ENCODE data around the gene IRF2. TPM values are rescaled to one million over a fixed set of nuclear protein-coding genes. Genes with fewer than 3 reads are reported as not detected.

IRF2 gene
- total RNA-seq, 2 donors from 2014 or later = 17.3 to 24.6 TPM

GRCh38 chr4:184406958-184407391 lies 67.4 kb downstream of the IRF2 start:
- no peak overlapping the region for H3K27ac ChIP-seq (ENCODE audit: low read depth, low read length)
- peaks cover 17% of the 10 kb centered on the region for H3K4me1 Mint-ChIP-seq

GRCh38 chr4:184404047-184404446 lies 70.3 kb downstream of the IRF2 start:
- no peak for TF ChIP-seq CTCF (conservative IDR thresholded peaks at IDR 0.05)
- Mint-ChIP-seq H3K4me1 (peaks cover 25% of the 10 kb centered on the region), H3K4me3 (no peak overlapping the region), H3K9me3 (no peaks in the 10 kb centered on the region), H3K27me3 (ENCODE audit: insufficient read depth) (no peaks in the 10 kb centered on the region), H3K27ac (no peak overlapping the region), H3K36me3 (ENCODE audit: low read depth) (peaks cover 54% of the 10 kb centered on the region)
- Histone ChIP-seq H3K27ac (ENCODE audit: low read depth, low read length) (no peak overlapping the region), H3K4me1 (ENCODE audit: control insufficient read depth, insufficient read depth, low read length) (peaks cover 11% of the 10 kb centered on the region), H3K27me3 (ENCODE audit: control insufficient read depth, insufficient read depth, low read length, poor library complexity, severe bottlenecking) (no peaks in the 10 kb centered on the region), H3K4me3 (ENCODE audit: low read length) (no peak overlapping the region), H3K9ac (ENCODE audit: extremely low read depth, low read length, poor library complexity, severe bottlenecking) (no peak overlapping the region), H3K9me3 (ENCODE audit: control insufficient read depth, low read length) (no peaks in the 10 kb centered on the region), H3K36me3 (ENCODE audit: control insufficient read depth, insufficient read depth, low read length) (peaks cover 14% of the 10 kb centered on the region)
- DNase-seq = no peak

More at GRCh38 chr4:184406958-184407391, 67.4 kb downstream of the IRF2 start:
- Mint-ChIP-seq H3K27ac (no peak overlapping the region), H3K36me3 (ENCODE audit: low read depth) (peaks cover 53% of the 10 kb centered on the region), H3K4me3 (no peak overlapping the region), H3K9me3 (no peaks in the 10 kb centered on the region), H3K27me3 (ENCODE audit: insufficient read depth) (no peaks in the 10 kb centered on the region)
- no peak for DNase-seq
- Histone ChIP-seq H3K27me3 (ENCODE audit: control insufficient read depth, insufficient read depth, low read length, poor library complexity, severe bottlenecking) (no peaks in the 10 kb centered on the region), H3K9me3 (ENCODE audit: control insufficient read depth, low read length) (no peaks in the 10 kb centered on the region), H3K4me3 (ENCODE audit: low read length) (no peak overlapping the region), H3K4me1 (ENCODE audit: control insufficient read depth, insufficient read depth, low read length) (peaks cover 2% of the 10 kb centered on the region), H3K36me3 (ENCODE audit: control insufficient read depth, insufficient read depth, low read length) (peaks cover 27% of the 10 kb centered on the region), H3K9ac (ENCODE audit: extremely low read depth, low read length, poor library complexity, severe bottlenecking) (no peak overlapping the region)
- TF ChIP-seq CTCF (conservative IDR thresholded peaks at IDR 0.05) = no peak
- 96% methylated on average over 4 to 6 of the region's 6 CpGs for WGBS, 2 experiments (ENCODE audit: insufficient coverage in 1 of 2, insufficient read length in 1 of 2)

- Histone ChIP-seq H3K36me3 (ENCODE audit: control insufficient read depth, insufficient read depth, low read length) (peaks cover 12% of the 10 kb centered on the region), H3K9me3 (ENCODE audit: control insufficient read depth, low read length) (no peaks in the 10 kb centered on the region), H3K9ac (ENCODE audit: extremely low read depth, low read length, poor library complexity, severe bottlenecking) (no peak overlapping the region), H3K27ac (ENCODE audit: low read depth, low read length) (no peak overlapping the region), H3K27me3 (ENCODE audit: control insufficient read depth, insufficient read depth, low read length, poor library complexity, severe bottlenecking) (no peaks in the 10 kb centered on the region), H3K4me1 (ENCODE audit: control insufficient read depth, insufficient read depth, low read length) (peaks cover 11% of the 10 kb centered on the region), H3K4me3 (ENCODE audit: low read length) (no peak overlapping the region)
- 87 to 91% methylated on average over 1 of the region's 1 CpG for WGBS, 2 experiments (ENCODE audit: insufficient coverage in 1 of 2, insufficient read length in 1 of 2)
- DNase-seq = no peak
- Mint-ChIP-seq H3K9me3 (no peaks in the 10 kb centered on the region), H3K4me1 (peaks cover 25% of the 10 kb centered on the region), H3K27me3 (ENCODE audit: insufficient read depth) (no peaks in the 10 kb centered on the region), H3K4me3 (no peak overlapping the region), H3K27ac (no peak overlapping the region), H3K36me3 (ENCODE audit: low read depth) (peaks cover 57% of the 10 kb centered on the region)
- no peak for TF ChIP-seq CTCF (conservative IDR thresholded peaks at IDR 0.05)
Measured at GRCh38 chr4:184403384-184403781, 71.0 kb downstream of the IRF2 start.

Measured in endodermal cell (in vitro differentiated cells).